ENCODE results near the gene LRCH1. TPM values are rescaled to one million over a fixed set of nuclear protein-coding genes. Genes with fewer than 3 reads are reported as not detected.

LRCH1 gene
- total and polyA plus RNA-seq, 3 donors from 2014 or later = 8.9 to 17.7 (median 16.8) TPM

DNA sequence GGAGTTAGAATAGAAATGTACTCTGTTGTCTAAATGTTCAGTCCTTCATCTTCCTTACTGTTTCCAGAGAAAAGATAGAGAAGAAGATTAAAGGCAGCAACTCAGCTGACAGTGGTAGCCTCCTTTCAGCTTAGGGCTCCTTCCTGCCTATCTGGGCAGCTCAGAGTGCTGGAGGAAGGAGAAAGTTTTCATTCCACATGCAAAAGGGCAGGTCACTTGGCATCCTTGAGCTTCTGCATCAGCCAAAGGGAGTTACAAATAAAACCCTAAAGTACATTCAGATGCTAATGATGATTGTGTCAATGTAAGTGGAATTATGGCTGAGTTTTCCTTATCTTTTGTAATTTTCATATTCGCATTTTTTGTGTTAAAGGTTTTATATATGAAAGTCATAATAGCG, 185.1 kb downstream of the LRCH1 start:
- no peak for TF ChIP-seq POLR2A (IDR thresholded peaks at IDR 0.05)
- TF ChIP-seq, protein P1, sequence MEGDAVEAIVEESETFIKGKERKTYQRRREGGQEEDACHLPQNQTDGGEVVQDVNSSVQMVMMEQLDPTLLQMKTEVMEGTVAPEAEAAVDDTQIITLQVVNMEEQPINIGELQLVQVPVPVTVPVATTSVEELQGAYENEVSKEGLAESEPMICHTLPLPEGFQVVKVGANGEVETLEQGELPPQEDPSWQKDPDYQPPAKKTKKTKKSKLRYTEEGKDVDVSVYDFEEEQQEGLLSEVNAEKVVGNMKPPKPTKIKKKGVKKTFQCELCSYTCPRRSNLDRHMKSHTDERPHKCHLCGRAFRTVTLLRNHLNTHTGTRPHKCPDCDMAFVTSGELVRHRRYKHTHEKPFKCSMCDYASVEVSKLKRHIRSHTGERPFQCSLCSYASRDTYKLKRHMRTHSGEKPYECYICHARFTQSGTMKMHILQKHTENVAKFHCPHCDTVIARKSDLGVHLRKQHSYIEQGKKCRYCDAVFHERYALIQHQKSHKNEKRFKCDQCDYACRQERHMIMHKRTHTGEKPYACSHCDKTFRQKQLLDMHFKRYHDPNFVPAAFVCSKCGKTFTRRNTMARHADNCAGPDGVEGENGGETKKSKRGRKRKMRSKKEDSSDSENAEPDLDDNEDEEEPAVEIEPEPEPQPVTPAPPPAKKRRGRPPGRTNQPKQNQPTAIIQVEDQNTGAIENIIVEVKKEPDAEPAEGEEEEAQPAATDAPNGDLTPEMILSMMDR (IDR thresholded peaks at IDR 0.05) = no peak
- Histone ChIP-seq H3K4me1 (no peaks in the 10 kb centered on the region), H3K27ac (no peak overlapping the region), H3K4me3 (no peak overlapping the region), H3K36me3 (ENCODE audit: low read depth, missing control alignments) (no peaks in the 10 kb centered on the region), H3K9me3 (no peaks in the 10 kb centered on the region), H3K27me3 (no peaks in the 10 kb centered on the region)
- WGBS, 2 donors = 79 to 84% methylated on average over 2 of the region's 2 CpGs
- intact Hi-C loops (cut with DNase I; ENCODE audit: low total_unique reads) = no loop called here
- no peak for DNase-seq

DNA sequence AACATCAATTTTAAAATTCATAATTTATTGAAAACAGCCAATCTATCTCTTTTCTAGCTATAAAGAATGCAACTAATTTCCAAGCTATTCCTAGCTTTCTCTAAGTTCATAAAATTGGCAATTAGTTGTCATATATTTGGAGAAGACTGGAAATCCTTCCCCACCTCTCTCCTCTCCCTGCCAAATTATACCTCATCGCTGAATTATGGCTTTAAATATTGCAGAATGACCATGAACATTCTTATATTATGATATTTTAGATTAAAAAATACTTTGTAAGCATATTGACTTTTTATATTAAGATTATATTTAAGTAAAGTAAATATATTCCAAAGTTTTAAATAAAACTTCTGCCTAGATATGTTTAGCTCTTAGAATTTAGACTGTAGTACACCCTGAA, 185.8 kb downstream of the LRCH1 start:
- Histone ChIP-seq H3K27ac (no peak overlapping the region), H3K4me1 (no peaks in the 10 kb centered on the region), H3K36me3 (ENCODE audit: low read depth, missing control alignments) (no peaks in the 10 kb centered on the region), H3K27me3 (no peaks in the 10 kb centered on the region), H3K9me3 (no peaks in the 10 kb centered on the region), H3K4me3 (no peak overlapping the region)
- DNase-seq = no peak
- TF ChIP-seq POLR2A (IDR thresholded peaks at IDR 0.05) = no peak
- TF ChIP-seq, protein P1 (IDR thresholded peaks at IDR 0.05) = no peak
- intact Hi-C loops (cut with DNase I; ENCODE audit: low total_unique reads) = no loop called here
- WGBS, 2 donors = 87 to 90% methylated on average over 1 of the region's 1 CpG

GRCh38 chr13:46739447-46740098, 186.6 kb downstream of the LRCH1 start:
- intact Hi-C loops (cut with DNase I; ENCODE audit: low total_unique reads) = no loop called here
- Histone ChIP-seq H3K4me1 (no peaks in the 10 kb centered on the region), H3K4me3 (no peak overlapping the region), H3K9me3 (no peaks in the 10 kb centered on the region), H3K27ac (no peak overlapping the region), H3K36me3 (ENCODE audit: low read depth, missing control alignments) (no peaks in the 10 kb centered on the region), H3K27me3 (no peaks in the 10 kb centered on the region)
- WGBS, 2 donors = 90 to 95% methylated on average over 4 of the region's 4 CpGs
- no peak for TF ChIP-seq POLR2A (IDR thresholded peaks at IDR 0.05)
- TF ChIP-seq, protein P1 (IDR thresholded peaks at IDR 0.05) = no peak
- no peak for DNase-seq

DNA sequence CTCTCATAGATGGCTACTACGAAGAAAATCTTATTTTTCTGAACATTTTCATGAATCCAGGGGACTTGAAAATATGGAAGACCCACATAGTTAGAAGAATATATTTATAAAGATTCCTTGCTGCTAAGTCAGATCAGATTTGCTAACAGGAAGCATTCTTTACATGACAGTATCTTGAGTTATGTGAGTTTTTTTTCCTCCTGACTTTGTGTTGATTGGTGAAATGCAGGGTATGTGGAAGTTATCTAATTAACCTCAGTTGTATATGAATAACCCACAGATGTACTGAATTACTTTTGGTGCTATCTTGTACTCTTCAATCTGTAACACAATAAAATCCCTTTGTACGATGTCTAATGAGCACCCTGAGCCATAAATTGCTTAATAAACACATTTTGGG, 190.2 kb downstream of the LRCH1 start:
- no peaks in the 10 kb centered on the region for H3K36me3 ChIP-seq (ENCODE audit: low read depth, missing control alignments)
- no peak for TF ChIP-seq POLR2A (IDR thresholded peaks at IDR 0.05)
- TF ChIP-seq, protein P1 (IDR thresholded peaks at IDR 0.05) = no peak
- no peak for DNase-seq
- intact Hi-C loops (cut with DNase I; ENCODE audit: low total_unique reads) = no loop called here
- no peaks in the 10 kb centered on the region for H3K27me3 ChIP-seq
- H3K27ac ChIP-seq = no peak overlapping the region
- no peaks in the 10 kb centered on the region for H3K4me1 ChIP-seq
- H3K4me3 ChIP-seq = no peak overlapping the region
- H3K9me3 ChIP-seq = no peaks in the 10 kb centered on the region
- 58 to 80% methylated on average over 2 of the region's 2 CpGs for WGBS, 2 donors

GRCh38 chr13:46745062-46745461, 192.1 kb downstream of the LRCH1 start:
- Histone ChIP-seq H3K4me3 (no peak overlapping the region), H3K36me3 (ENCODE audit: low read depth, missing control alignments) (no peaks in the 10 kb centered on the region), H3K4me1 (no peaks in the 10 kb centered on the region), H3K27me3 (no peaks in the 10 kb centered on the region), H3K9me3 (no peaks in the 10 kb centered on the region), H3K27ac (no peak overlapping the region)
- intact Hi-C loops (cut with DNase I; ENCODE audit: low total_unique reads) = no loop called here
- 93 to 94% methylated on average over 4 of the region's 4 CpGs for WGBS, 2 donors
- TF ChIP-seq, protein P1 (IDR thresholded peaks at IDR 0.05) = no peak
- TF ChIP-seq POLR2A (IDR thresholded peaks at IDR 0.05) = no peak
- DNase-seq = no peak
